Hepatocyte (in vitro differentiated cells): Measurements from ENCODE around the gene AP4S1. TPM values are rescaled to one million over a fixed set of nuclear protein-coding genes. Genes with fewer than 3 reads are reported as not detected.

Source experiments
- DNase-seq: peaks from one replicate; pipeline ENCODE4 v3.0.0-alpha.2; 2016; ENCODE audit warnings: low spot score
- H2AFZ ChIP-seq: fragments of 200-600 bp; sonication (generic); 2 replicates; pipeline ENCODE4 v1.6.0; 2016; ENCODE audit warnings: antibody characterized with exemption, mild to moderate bottlenecking
- H3K27ac ChIP-seq: fragments of 200-600 bp; sonication (generic); 2 replicates; pipeline ENCODE4 v1.5.1; 2016; ENCODE audit warnings: mild to moderate bottlenecking
- H3K27me3 ChIP-seq: fragments of 200-600 bp; sonication (generic); 2 replicates; pipeline ENCODE4 v1.6.1; 2016
- H3K36me3 ChIP-seq: fragments of 200-600 bp; sonication (generic); replicated peaks from 2 replicates; pipeline ENCODE4 v1.5.1; 2016; ENCODE audit warnings: low read depth; ENCODE audit not compliant: insufficient read depth
- H3K4me1 ChIP-seq: fragments of 200-600 bp; sonication (generic); 2 replicates; pipeline ENCODE4 v1.5.1; 2016; ENCODE audit warnings: mild to moderate bottlenecking, moderate library complexity; ENCODE audit not compliant: insufficient read depth
- H3K4me2 ChIP-seq: fragments of 200-600 bp; sonication (generic); 2 replicates; pipeline ENCODE4 v1.6.0; 2016
- H3K4me3 ChIP-seq: fragments of 200-600 bp; sonication (generic); 2 replicates; pipeline ENCODE4 v1.5.1; 2016; ENCODE audit warnings: mild to moderate bottlenecking
- H3K79me2 ChIP-seq: fragments of 200-600 bp; sonication (generic); 2 replicates; pipeline ENCODE4 v1.6.0; 2017; ENCODE audit warnings: mild to moderate bottlenecking
- H3K9me2 ChIP-seq: fragments of 200-600 bp; sonication (generic); replicated peaks from 2 replicates; pipeline ENCODE4 v1.6.0; 2017; ENCODE audit warnings: mild to moderate bottlenecking; ENCODE audit not compliant: insufficient read depth
- H3K9me3 ChIP-seq: fragments of 200-600 bp; sonication (generic); 2 replicates; pipeline ENCODE4 v1.5.1; 2016; ENCODE audit warnings: low read depth, mild to moderate bottlenecking
- H4K20me1 ChIP-seq: fragments of 200-600 bp; sonication (generic); 2 replicates; pipeline ENCODE4 v1.6.0; 2016; ENCODE audit warnings: mild to moderate bottlenecking; ENCODE audit not compliant: insufficient read depth, poor library complexity, severe bottlenecking
- EZH2 ChIP-seq: fragments of 200-600 bp; sonication (generic); IDR thresholded peaks from 2 replicates; pipeline ENCODE4 v1.6.1; 2016; ENCODE audit warnings: antibody characterized with exemption, mild to moderate bottlenecking, borderline replicate concordance
- EZH2phosphoT487 ChIP-seq: fragments of 200-600 bp; sonication (generic); IDR thresholded peaks from one replicate; pipeline ENCODE4 v1.6.1; 2018; ENCODE audit warnings: antibody characterized with exemption, mild to moderate bottlenecking, low read depth, moderate library complexity; ENCODE audit not compliant: unreplicated experiment, severe bottlenecking
- WGBS: methylation state at CpG from one replicate; pipeline ENCODE4 v1.1.6; 2016; ENCODE audit warnings: low lambda C conversion rate; ENCODE audit errors: missing lambda C conversion rate; 5-methylcytosine and 5-hydroxymethylcytosine counted together
- polyA plus RNA-seq: library from polyadenylated mRNA; unstranded; fragments of >200 nt; fragmentation: Nextera tagmentation; extraction: Ambion mirVana; gene quantifications from 2 replicates; pipeline ENCODE4 v1.2.1, GENCODE V29; 2016
- total RNA-seq: library from RNA; depleted of rRNA; stranded (reverse); fragments of >200 nt; gene quantifications from 2 replicates; pipeline ENCODE4 v1.2.3, GENCODE V29; 2014
- TF ChIP-seq, protein P1 (sequence below): fragments of 200-600 bp; sonication (generic); IDR thresholded peaks from 2 replicates; pipeline ENCODE4 v1.5.1; 2016; ENCODE audit warnings: antibody characterized with exemption, mild to moderate bottlenecking; ENCODE audit not compliant: poor library complexity

The AP4S1 gene
- total and polyA plus RNA-seq, 2 experiments from 2014 or later, result 5.2 to 14.0 TPM

GRCh38 chr14:31043379-31043778 is 17.9 kb downstream of the AP4S1 start:
- H3K27ac ChIP-seq, result no peak overlapping the region
- H4K20me1 ChIP-seq, result no peaks in the 10 kb centered on the region
- H3K4me3 ChIP-seq, result no peak overlapping the region
- H3K4me1 ChIP-seq, result peaks cover 2% of the 10 kb centered on the region
- no peaks in the 10 kb centered on the region for H3K36me3 ChIP-seq
- no peaks in the 10 kb centered on the region for H3K27me3 ChIP-seq
- 50% methylated on average over 3 of the region's 3 CpGs for WGBS
- H3K9me3 ChIP-seq, result no peaks in the 10 kb centered on the region
- no peak for DNase-seq
- TF ChIP-seq, protein P1, sequence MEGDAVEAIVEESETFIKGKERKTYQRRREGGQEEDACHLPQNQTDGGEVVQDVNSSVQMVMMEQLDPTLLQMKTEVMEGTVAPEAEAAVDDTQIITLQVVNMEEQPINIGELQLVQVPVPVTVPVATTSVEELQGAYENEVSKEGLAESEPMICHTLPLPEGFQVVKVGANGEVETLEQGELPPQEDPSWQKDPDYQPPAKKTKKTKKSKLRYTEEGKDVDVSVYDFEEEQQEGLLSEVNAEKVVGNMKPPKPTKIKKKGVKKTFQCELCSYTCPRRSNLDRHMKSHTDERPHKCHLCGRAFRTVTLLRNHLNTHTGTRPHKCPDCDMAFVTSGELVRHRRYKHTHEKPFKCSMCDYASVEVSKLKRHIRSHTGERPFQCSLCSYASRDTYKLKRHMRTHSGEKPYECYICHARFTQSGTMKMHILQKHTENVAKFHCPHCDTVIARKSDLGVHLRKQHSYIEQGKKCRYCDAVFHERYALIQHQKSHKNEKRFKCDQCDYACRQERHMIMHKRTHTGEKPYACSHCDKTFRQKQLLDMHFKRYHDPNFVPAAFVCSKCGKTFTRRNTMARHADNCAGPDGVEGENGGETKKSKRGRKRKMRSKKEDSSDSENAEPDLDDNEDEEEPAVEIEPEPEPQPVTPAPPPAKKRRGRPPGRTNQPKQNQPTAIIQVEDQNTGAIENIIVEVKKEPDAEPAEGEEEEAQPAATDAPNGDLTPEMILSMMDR, result no peak
- TF ChIP-seq EZH2phosphoT487, result no peak
- no peak for TF ChIP-seq EZH2
- no peak overlapping the region for H3K4me2 ChIP-seq
- no peaks in the 10 kb centered on the region for H3K79me2 ChIP-seq
- no peaks in the 10 kb centered on the region for H3K9me2 ChIP-seq
- no peak overlapping the region for H2AFZ ChIP-seq

DNA sequence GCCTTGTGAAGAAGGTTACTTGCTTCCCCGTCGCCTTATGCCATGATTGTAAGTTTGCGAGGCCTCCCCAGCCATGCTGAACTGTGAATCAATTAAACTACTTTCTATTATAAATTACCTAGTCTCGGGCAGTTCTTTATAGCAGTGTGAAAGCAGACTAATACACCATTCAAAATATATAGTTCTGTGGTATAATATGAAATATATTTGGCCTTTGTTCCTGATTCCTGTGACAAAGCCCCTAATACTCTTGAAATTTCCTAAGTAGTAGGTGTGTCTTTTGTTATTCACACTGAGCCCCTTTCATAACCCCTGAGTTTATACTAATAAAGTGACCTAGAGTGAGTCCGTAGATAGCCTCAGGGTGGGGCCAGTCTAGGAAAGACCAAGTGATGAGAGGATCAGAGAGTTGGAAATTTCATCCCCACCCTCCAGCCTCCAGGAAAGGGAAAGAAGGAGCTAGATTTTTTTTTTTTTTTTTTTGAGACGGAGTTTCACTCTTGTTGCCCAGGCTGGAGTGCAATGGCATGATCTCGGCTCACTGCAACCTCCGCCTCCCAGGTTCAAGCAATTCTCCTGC is 20.1 kb downstream of the AP4S1 start:
- H3K4me2 ChIP-seq, result no peak overlapping the region
- H3K9me2 ChIP-seq, result no peaks in the 10 kb centered on the region
- H3K27ac ChIP-seq, result no peak overlapping the region
- H3K4me1 ChIP-seq, result no peaks in the 10 kb centered on the region
- no peaks in the 10 kb centered on the region for H3K27me3 ChIP-seq
- no peaks in the 10 kb centered on the region for H3K9me3 ChIP-seq
- no peak overlapping the region for H3K4me3 ChIP-seq
- H4K20me1 ChIP-seq, result no peaks in the 10 kb centered on the region
- H2AFZ ChIP-seq, result no peak overlapping the region
- TF ChIP-seq EZH2 (no peak), EZH2phosphoT487 (no peak)
- TF ChIP-seq, protein P1, result no peak
- no peaks in the 10 kb centered on the region for H3K36me3 ChIP-seq
- 95% methylated on average over 8 of the region's 8 CpGs for WGBS
- no peak for DNase-seq
- H3K79me2 ChIP-seq, result no peaks in the 10 kb centered on the region

DNA sequence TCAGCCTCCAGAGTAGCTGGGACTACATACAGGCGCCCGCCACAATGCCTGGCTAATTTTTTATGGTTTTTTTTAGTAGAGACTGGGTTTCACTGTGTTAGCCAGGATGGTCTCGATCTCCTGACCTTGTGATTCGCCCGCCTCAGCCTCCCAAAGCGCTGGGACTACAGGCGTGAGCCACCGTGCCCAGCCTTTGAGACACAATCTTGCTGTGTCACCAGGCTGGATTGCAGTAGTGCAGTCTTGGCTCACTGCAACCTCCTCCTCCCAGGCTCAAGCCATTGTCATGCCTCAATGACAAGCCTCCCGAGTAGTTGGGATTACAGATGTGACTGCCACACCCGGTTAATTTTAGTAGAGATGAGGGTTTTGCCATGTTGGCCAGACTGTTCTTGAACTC is 22.1 kb downstream of the AP4S1 start:
- no peaks in the 10 kb centered on the region for H3K79me2 ChIP-seq
- no peak overlapping the region for H3K27ac ChIP-seq
- no peaks in the 10 kb centered on the region for H3K9me2 ChIP-seq
- no peaks in the 10 kb centered on the region for H3K9me3 ChIP-seq
- no peak overlapping the region for H3K4me3 ChIP-seq
- WGBS, result 95% methylated on average over 10 of the region's 10 CpGs
- H2AFZ ChIP-seq, result no peak overlapping the region
- H3K4me2 ChIP-seq, result no peak overlapping the region
- H3K4me1 ChIP-seq, result no peaks in the 10 kb centered on the region
- H4K20me1 ChIP-seq, result no peaks in the 10 kb centered on the region
- no peaks in the 10 kb centered on the region for H3K36me3 ChIP-seq
- DNase-seq, result no peak
- no peaks in the 10 kb centered on the region for H3K27me3 ChIP-seq
- TF ChIP-seq EZH2 (no peak), EZH2phosphoT487 (no peak)
- TF ChIP-seq, protein P1, result no peak
